DMS 273 (cell line): ENCODE measurements around the gene CEP126.

Experiments used
- DNase-seq: peaks from one replicate; lab custom pipeline; 2025; ENCODE audit not compliant: unreplicated experiment; lab: John Stamatoyannopoulos, UW

Gene CEP126, protein sequence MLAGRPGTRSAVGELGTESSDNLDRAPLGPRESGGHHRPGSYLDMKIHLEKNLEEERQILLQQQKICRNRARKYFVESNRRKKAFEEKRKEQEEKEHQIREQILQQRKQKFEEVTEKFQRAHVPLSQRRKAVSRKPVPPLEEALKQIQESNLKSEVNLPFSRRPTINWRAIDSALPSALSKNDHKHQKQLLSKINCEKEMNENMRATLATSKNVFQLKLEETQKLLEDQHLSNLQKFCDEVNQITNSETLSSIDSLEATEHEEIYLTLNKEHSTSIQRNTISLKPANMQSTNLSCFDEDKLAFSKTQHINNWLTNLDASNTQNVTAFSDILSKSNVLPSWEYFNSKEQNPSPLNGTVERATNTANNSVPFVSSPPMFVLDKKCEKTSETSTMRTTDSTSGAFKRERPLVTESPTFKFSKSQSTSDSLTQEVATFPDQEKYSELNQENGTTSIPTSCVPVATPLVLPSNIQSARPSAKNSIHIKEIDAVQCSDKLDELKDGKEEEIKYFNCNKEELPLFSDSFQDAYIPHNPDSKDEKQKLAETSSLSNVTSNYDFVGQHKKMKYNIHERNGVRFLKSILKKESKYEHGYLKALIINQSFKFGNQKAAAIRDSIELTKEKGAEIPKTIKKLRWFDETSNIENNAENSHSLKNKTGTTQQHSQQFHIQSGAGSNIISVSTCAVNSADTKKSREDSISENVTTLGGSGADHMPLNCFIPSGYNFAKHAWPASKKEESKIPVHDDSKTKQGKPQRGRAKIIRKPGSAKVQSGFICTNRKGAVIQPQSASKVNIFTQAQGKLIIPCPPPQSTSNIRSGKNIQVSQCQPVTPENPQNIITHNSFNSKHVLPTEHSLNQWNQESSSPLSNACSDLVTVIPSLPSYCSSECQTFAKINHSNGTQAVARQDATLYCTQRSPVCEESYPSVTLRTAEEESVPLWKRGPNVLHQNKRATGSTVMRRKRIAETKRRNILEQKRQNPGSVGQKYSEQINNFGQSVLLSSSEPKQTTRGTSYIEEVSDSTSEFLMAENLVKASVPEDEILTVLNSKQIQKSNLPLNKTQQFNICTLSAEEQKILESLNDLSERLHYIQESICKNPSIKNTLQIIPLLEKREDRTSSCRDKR

GRCh38 chr11:101914738-101915426, at the start of gene CEP126:
TSS of gene CEP126 (plus strand) at chr11:101915010. CDS start at chr11:101915285, 275 bp downstream.
- peak; percentile 86 for DNase-seq

- DNase-seq: no peak
These were observed 48.0 kb upstream of the CEP126 start for GRCh38 chr11:101866619-101867491.

DNA sequence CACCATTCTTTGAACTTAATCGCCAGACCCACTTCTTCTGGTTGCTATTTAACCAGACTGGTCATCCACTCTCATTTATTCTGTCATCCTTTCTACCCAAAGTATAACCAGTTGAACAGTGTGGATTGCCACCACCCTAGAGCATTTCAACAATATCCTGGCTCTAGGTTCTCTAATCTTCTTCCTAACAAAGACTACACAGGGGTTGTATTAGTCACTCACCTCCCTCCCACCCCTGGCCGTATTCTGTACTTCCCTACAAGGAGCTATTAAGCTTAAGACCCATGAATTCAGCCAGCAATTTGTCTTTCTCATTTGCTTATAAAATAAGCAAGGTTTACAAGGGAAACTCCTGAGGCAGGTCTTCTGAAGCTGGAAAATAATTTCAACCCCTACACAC, 46.9 kb upstream of the CEP126 start:
- DNase-seq: no peak

DNA sequence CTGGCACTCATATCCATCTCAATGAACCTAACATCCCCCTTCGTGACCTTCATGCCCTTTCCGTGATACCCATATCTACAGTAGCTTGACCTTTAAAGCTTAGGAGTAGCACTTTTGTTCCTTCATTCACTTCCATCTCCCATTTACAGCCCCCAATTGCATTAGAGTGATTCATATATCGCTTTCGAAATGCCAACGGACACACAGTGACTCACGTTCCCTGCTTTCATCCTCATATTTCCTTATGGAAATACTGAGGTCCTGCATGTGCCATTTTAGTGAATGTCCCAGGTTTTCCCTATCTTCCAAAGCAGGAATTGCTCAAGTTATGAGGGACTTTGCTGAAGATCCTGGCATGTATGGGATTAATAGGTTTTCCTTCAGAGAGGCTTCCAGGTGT, 44.3 kb upstream of the CEP126 start:
- no peak for DNase-seq

- DNase-seq: no peak
These were observed 42.5 kb upstream of the CEP126 start for GRCh38 chr11:101872171-101872882.

DNA sequence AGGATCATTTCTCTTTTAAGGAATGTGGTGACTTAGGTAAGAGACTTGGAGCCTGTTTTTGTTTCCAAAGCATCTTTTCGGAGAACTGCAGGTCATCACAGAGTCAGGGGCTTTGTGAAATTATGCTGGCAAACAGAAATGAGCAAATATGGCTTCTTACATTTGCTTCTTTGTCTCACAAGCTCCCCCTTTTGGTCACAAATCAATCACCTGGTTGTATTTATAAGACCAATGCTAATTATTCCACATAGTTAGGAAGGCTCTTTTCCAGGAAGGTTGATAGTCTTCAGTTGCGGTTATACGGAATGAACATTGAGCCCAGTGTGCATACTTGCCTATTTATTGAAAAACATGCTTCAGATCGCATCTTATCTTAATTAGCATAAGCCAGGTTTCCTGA, 34.6 kb upstream of the CEP126 start:
- peak; percentile 18 for DNase-seq

GRCh38 chr11:101881586-101881985, 33.2 kb upstream of the CEP126 start:
- DNase-seq: no peak

GRCh38 chr11:101885631-101886030, 29.2 kb upstream of the CEP126 start:
- no peak for DNase-seq

DNA sequence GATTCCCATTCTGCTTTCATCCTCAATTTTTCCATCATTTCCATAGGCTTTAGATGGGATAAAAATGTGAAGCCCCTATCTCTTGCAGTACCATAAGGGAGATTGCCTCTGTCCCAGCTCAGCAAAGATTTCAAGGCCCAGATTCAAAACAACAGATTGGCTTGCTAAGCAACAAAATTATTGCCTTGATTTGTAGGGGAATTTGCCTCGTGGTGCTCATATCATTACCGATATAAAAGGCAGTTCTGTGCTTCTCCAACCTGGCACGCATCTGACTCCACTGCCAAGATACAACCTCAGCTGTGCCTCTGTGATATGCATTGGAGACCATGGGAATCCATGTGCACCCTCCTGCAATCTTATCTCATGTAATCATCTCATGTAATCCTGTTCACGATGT, 25.0 kb upstream of the CEP126 start:
- DNase-seq: no peak

GRCh38 chr11:101894505-101894904, 20.3 kb upstream of the CEP126 start:
- DNase-seq: no peak

DNA sequence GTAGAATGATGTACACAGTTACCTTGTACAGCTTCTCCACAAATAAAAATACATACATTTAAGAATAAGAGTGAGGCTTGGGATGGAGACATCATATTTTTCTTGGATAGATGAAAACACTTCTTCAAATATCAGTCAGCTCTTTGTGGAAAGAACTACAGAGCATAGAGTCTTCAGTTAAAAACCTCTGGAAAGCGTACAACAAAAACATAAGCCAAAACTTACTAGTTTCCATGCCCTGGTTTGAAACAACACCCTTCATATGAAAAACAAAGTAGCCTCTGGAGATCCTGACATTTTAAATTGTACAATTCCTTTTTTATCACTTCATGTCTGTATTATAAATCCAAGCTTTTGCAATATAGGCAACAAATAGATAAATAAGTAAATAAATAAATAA, 7.0 kb upstream of the CEP126 start:
- DNase-seq: no peak

DNA sequence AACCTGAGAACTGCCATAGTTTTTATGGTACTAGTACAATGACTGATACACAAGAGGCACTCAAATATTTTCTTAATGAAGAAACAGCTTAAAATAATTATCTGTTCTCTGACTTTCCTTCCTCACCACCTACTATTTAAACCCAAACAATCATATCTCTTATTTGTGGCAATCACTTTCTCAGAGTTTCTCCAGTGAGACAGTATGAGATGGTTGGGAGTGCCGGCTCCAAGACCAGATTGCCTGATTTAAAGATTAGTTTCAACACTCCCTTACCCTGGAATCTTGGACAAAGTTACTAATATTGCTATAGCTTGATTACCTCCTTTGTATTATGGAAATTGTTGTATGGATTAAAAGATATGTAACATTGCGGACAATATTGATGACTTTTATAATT, 5.7 kb upstream of the CEP126 start:
- no peak for DNase-seq

GRCh38 chr11:101912823-101913284, 2.0 kb upstream of the CEP126 start:
- no peak for DNase-seq

GRCh38 chr11:101913656-101914055, 1.2 kb upstream of the CEP126 start:
- no peak for DNase-seq

DNA sequence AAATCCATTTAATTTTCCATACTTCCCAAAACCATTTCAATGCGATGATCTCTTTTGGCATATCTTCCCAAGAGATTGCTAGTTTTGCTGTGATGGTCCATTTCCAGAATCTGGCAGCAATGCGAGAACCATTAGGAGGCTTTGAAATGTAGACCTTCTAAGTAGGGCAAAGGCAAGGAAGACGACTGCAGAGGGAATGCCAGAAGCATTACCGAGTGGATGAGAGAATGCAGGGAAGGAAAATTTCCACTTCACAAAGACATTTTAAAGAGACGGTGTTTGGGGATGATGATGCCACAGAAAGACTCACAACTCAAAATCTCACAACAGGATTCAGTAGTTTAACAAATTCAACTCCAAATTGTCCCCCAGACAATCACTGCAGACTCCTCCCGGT, 471 bp upstream of the CEP126 start:
- DNase-seq: no peak

- DNase-seq: no peak
These were observed 1.0 kb downstream of the CEP126 start for GRCh38 chr11:101915791-101916291.

DNA sequence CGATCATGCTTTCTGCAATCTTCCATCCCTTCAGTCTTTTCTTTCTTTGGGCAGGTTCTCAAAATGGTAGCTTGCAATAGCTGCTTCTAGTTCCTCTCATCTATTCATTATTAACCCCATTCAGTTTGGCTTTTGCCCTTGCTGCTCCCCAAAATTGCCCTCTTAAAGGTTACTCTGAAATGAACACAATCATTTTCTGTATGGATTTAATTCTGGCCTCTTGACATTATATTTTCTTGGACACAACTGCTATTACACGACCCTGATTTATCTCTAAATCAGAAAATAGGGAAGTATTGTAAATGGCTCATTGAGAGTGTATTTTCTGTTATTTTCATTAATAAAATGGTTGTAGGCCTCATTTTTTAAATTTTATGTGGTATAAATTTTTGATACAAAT, 1.6 kb downstream of the CEP126 start, which contains the start of gene ANGPTL5:
ANGPTL5 (minus strand) TSS at position 101 of the 400 bp plus-strand sequence. CDS start 8,613 bp downstream, outside the sequence.
- DNase-seq: no peak

- DNase-seq: no peak
These were observed 2.4 kb downstream of the CEP126 start for GRCh38 chr11:101917226-101917625.

DNA sequence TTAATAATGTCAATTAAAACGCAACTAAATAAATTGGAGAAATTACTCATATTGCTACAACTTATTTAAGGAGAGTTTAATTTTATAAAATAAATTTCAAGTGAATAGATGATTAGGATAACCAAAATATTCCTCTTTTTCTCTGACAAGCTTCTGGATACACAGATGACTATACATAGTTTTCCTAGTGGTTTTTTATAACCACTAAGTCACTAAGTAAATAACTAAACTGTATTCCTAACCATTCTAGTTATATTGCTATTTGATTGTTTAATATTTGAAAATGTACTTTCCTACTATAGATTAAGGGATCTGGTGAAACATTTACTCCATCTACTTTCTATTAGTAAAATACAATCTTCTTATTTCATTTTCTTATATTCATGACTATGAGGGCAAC, 6.2 kb downstream of the CEP126 start:
- DNase-seq: no peak
